HepG2 (cell line): ENCODE measurements around the gene LITAFD. TPM values are rescaled to one million over a fixed set of nuclear protein-coding genes. Genes with fewer than 3 reads are reported as not detected.

Experiments used
- ATAC-seq: fragments of 200-7000 bp; cut with Tn5 transposase; 3 replicates; pipeline ENCODE4 v1.9.1; 2020; ENCODE audit warnings: mild to moderate bottlenecking, moderate library complexity
- BruUV-seq: library from RNA; stranded (reverse); fragments of 400-500 nt; replicated peaks from 2 replicates; lab custom pipeline; 2021; lab: Mats Ljungman, UMichigan
- CTCF ChIA-PET: fragments of 300-600 bp; formaldehyde crosslinking; extraction: SDS; loops from one replicate; lab custom pipeline; 2021; ENCODE audit warnings: low total read pairs, inconsistent platforms, low intra/inter-chr PET ratio; lab: Yijun Ruan, JAX
- POLR2A ChIA-PET: fragments of 350-600 bp; sonication (Branson Sonifier 250); formaldehyde crosslinking; loops from one replicate; lab custom pipeline; 2020; ENCODE audit warnings: antibody characterized with exemption, inconsistent platforms; lab: Yijun Ruan, JAX
- DNase-seq: peaks from one replicate; pipeline ENCODE4 v3.0.0-alpha.2; 2015; ENCODE audit warnings: low spot score
- FAIRE-seq: peaks from 3 replicates; lab custom pipeline; 2011; peaks lifted over from hg19 to GRCh38; lab: Jason Lieb, UNC
- H2AFZ ChIP-seq: one replicate; pipeline ENCODE4 v1.6.1; 2011; ENCODE audit warnings: low read length, inconsistent platforms
- H3K27ac ChIP-seq: fragments of 300-600 bp; 3 replicates; pipeline ENCODE4 v1.8.0; 2011; ENCODE audit warnings: mixed run types, mild to moderate bottlenecking, mixed read lengths, low read length, inconsistent platforms; ENCODE audit not compliant: insufficient read depth; ENCODE audit errors: extremely low read length
- H3K27me3 ChIP-seq, 2 experiments: fragments of 200-600 bp in 1 of 2; 2 replicates in 1 of 2; 3 replicates in 1 of 2; pipeline versions ENCODE4 v1.6.0 to v1.8.0; 2011; ENCODE audit warnings: low read length in 2 of 2, mild to moderate bottlenecking in 2 of 2, moderate library complexity in 2 of 2, inconsistent platforms in 1 of 2; ENCODE audit not compliant: insufficient read depth in 2 of 2, control insufficient read depth in 1 of 2
- H3K36me3 ChIP-seq, 2 experiments: fragments of 200-600 bp in 1 of 2; replicated peaks in 1 of 2; 2 replicates in 1 of 2; 3 replicates in 1 of 2; pipeline versions ENCODE4 v1.5.1 to v1.8.0; 2011; ENCODE audit warnings: low read length in 2 of 2, inconsistent platforms in 1 of 2; ENCODE audit not compliant: insufficient read depth in 2 of 2, control insufficient read depth in 1 of 2
- H3K4me1 ChIP-seq: 2 replicates; pipeline ENCODE4 v1.5.1; 2012; ENCODE audit warnings: low read length, inconsistent platforms; ENCODE audit not compliant: insufficient read depth
- H3K4me2 ChIP-seq: 2 replicates; pipeline ENCODE4 v1.6.0; 2011; ENCODE audit warnings: low read depth, low read length, inconsistent platforms
- H3K4me3 ChIP-seq, 3 experiments: fragments of 200-600 bp in 1 of 3; sonication (generic), shearing (Covaris generic) in 1 of 3; replicated peaks in 1 of 3; 2 replicates each; pipeline ENCODE4 v1.5.1; 2011 to 2016; ENCODE audit warnings: low read length in 3 of 3, inconsistent platforms in 2 of 3, low read depth in 2 of 3, mild to moderate bottlenecking in 2 of 3, control low read depth in 1 of 3, mixed read lengths in 1 of 3; ENCODE audit not compliant: insufficient read depth in 1 of 3
- H3K79me2 ChIP-seq: one replicate; pipeline ENCODE4 v1.6.1; 2011; ENCODE audit warnings: low read length, inconsistent platforms; ENCODE audit not compliant: insufficient read depth
- H3K9ac ChIP-seq: 2 replicates; pipeline ENCODE4 v1.6.0; 2011; ENCODE audit warnings: mild to moderate bottlenecking, low read depth, low read length, inconsistent platforms; ENCODE audit not compliant: insufficient read depth
- H3K9me3 ChIP-seq: 2 replicates; pipeline ENCODE4 v1.5.1; 2012; ENCODE audit warnings: mild to moderate bottlenecking, low read length
- H4K20me1 ChIP-seq: 2 replicates; pipeline ENCODE4 v1.6.0; 2011; ENCODE audit warnings: inconsistent platforms, mild to moderate bottlenecking, low read length, moderate library complexity; ENCODE audit not compliant: insufficient read depth
- ATAD3A ChIP-seq: sonication (generic); formaldehyde crosslinking; IDR thresholded peaks from 2 replicates; pipeline ENCODE4 v1.4.0; 2020; ENCODE audit warnings: missing genetic modification reagents
- ELF4 ChIP-seq: sonication (generic); formaldehyde crosslinking; IDR thresholded peaks from 2 replicates; pipeline ENCODE4 v1.5.0; 2020; ENCODE audit warnings: missing genetic modification reagents, mild to moderate bottlenecking, moderate library complexity, borderline replicate concordance
- HNRNPH1 ChIP-seq: fragments of 200-400 bp; formaldehyde crosslinking; optimal IDR thresholded peaks from 2 replicates; pipeline ENCODE3; 2017; ENCODE audit warnings: mild to moderate bottlenecking, low read depth, low read length
- HOMEZ ChIP-seq: IDR thresholded peaks from 2 replicates; pipeline ENCODE4 v1.6.1; 2016; ENCODE audit warnings: low read depth
- KDM4B ChIP-seq: sonication (generic); formaldehyde crosslinking; IDR thresholded peaks from 2 replicates; pipeline ENCODE4 v1.4.0; 2020; ENCODE audit warnings: missing genetic modification reagents
- PRDM10 ChIP-seq: sonication (generic); formaldehyde crosslinking; IDR thresholded peaks from 2 replicates; pipeline ENCODE4 v1.4.0; 2020; ENCODE audit warnings: low read depth, missing genetic modification reagents
- RARA ChIP-seq: IDR thresholded peaks from 2 replicates; pipeline ENCODE4 v1.6.1; 2016; ENCODE audit warnings: missing genetic modification reagents, missing compliant biosample characterization
- SAFB2 ChIP-seq: sonication (generic); formaldehyde crosslinking; IDR thresholded peaks from 2 replicates; pipeline ENCODE4 v1.5.1; 2020; ENCODE audit warnings: missing genetic modification reagents, low read depth, mild to moderate bottlenecking, borderline replicate concordance
- YEATS2 ChIP-seq: sonication (generic); formaldehyde crosslinking; IDR thresholded peaks from 2 replicates; pipeline ENCODE4 v1.4.0; 2020; ENCODE audit warnings: missing genetic modification reagents, borderline replicate concordance
- ZNF234 ChIP-seq: sonication (generic); formaldehyde crosslinking; conservative IDR thresholded peaks from 2 replicates; pipeline ENCODE4 v1.5.1; 2020; ENCODE audit warnings: mild to moderate bottlenecking, missing genetic modification reagents
- ZNF609 ChIP-seq: sonication (generic); formaldehyde crosslinking; IDR thresholded peaks from 2 replicates; pipeline ENCODE4 v1.4.0; 2020; ENCODE audit warnings: mild to moderate bottlenecking, missing genetic modification reagents, borderline replicate concordance
- ZNF784 ChIP-seq: sonication (generic); formaldehyde crosslinking; IDR thresholded peaks from 2 replicates; pipeline ENCODE4 v1.5.1; 2020; ENCODE audit warnings: missing genetic modification reagents, mild to moderate bottlenecking, borderline replicate concordance
- ZNF879 ChIP-seq: sonication (generic); formaldehyde crosslinking; IDR thresholded peaks from 2 replicates; pipeline ENCODE4 v1.8.1; 2023; ENCODE audit warnings: missing genetic modification reagents
- WGBS: methylation state at CpG from one replicate; pipeline ENCODE4 v1.1.6; 2017; ENCODE audit warnings: low lambda C conversion rate; 5-methylcytosine and 5-hydroxymethylcytosine counted together
- in situ Hi-C: cut with HindIII; loops from 2 replicates; pipeline ENCODE4 v1.10.0; 2017; ENCODE audit warnings: low pct_unique_long_range_greater_than_20kb; ENCODE audit not compliant: extremely low pct_ligation_motif_present
- intact Hi-C: fragments of 100-400 bp; cut with micrococcal nuclease; formaldehyde crosslinking; loops from one replicate; pipeline ENCODE4 v1.10.0; 2022; ENCODE audit not compliant: unreplicated experiment
- polyA plus RNA-seq, 8 experiments: library from polyadenylated mRNA; depleted of rRNA in 3 of 8; stranded (reverse) in 7 of 8; unstranded in 1 of 8; fragments of >200 nt; fragmentation: Illumina TruSeq in 4 of 8; extraction: Trizol in 4 of 8; gene quantifications; 2 replicates each; pipeline versions ENCODE4 v1.2.1 to v1.2.3, GENCODE V29; 2011 to 2016; ENCODE audit warnings: low read depth in 4 of 8, missing spikeins in 1 of 8, mixed read lengths in 1 of 8; ENCODE audit not compliant: insufficient read depth in 1 of 8
- total RNA-seq, 5 experiments: library from RNA; depleted of rRNA; stranded (reverse); fragments of >200 nt; fragmentation: Illumina TruSeq; extraction: Trizol; gene quantifications; 2 replicates each; pipeline ENCODE4 v1.2.3, GENCODE V29; 2016; ENCODE audit warnings: low read depth in 1 of 5

Gene LITAFD
- total and polyA plus RNA-seq, 2 of the 13 experiments (the other 11 are each of a cell fraction or from before 2014, with no cell fraction given) = not detected

GRCh38 chr16:8867932-8868415, 14.2 kb upstream of the LITAFD start:
- ATAC-seq (no peak), DNase-seq (no peak), FAIRE-seq (no peak)
- Histone ChIP-seq H3K27me3 (no peaks in the 10 kb centered on the region; a peak in 1 of 5 replicates), H3K79me2 (peaks cover 53% of the 10 kb centered on the region), H4K20me1 (peaks cover 37% of the 10 kb centered on the region; the same call in 1 of the 2 replicates), H3K4me3 (peak overlapping the region; percentile 82 to 97 (median 87)), H3K4me2 (peak overlapping the region; percentile 91), H3K9me3 (no peaks in the 10 kb centered on the region), H3K4me1 (peaks cover 75% of the 10 kb centered on the region), H3K27ac (peak overlapping the region; percentile 95), H3K36me3 (no peaks in the 10 kb centered on the region), H3K9ac (peak overlapping the region; percentile 86), H2AFZ (no peak overlapping the region)
- BruUV-seq = TSS peak; percentile 62
- in situ Hi-C loops = no loop called here
- WGBS = 1% methylated on average over 16 of the region's 16 CpGs
- CTCF ChIA-PET = no interaction called here
- POLR2A ChIA-PET = interaction anchor here (1.3 to 10.4 kb wide), 6 partner anchors 13 to 224 kb away, joined by 3 to 235 read pairs (median 9); partner anchors contain the start of genes HAPSTR1 and LITAFD
- intact Hi-C loops = loop anchor here (2.0 to 5.0 kb wide), 2 partner anchors 17 to 224 kb away; partner anchors contain the start of gene HAPSTR1
- TF ChIP-seq ATAD3A (CRISPR knock-in tag) (no peak), ELF4 (no peak), SAFB2 (CRISPR knock-in tag) (no peak), KDM4B (CRISPR knock-in tag) (no peak), RARA (CRISPR knock-in tag) (no peak), YEATS2 (CRISPR knock-in tag) (peak; percentile 45; the same call in 1 of the 2 replicates), PRDM10 (CRISPR knock-in tag) (no peak), ZNF784 (no peak), HNRNPH1 (peak; percentile 12), ZNF879 (no peak), HOMEZ (CRISPR knock-in tag) (no peak), ZNF609 (CRISPR knock-in tag) (no peak), ZNF234 (no peak)
